HG02642 (cell line): ENCODE results near the gene CKLF.

Experiments used
- ATAC-seq: cut with Tn5 transposase; IDR thresholded peaks from one replicate; pipeline ENCODE4 v1.9.1; 2021; ENCODE audit warnings: mild to moderate bottlenecking; ENCODE audit not compliant: unreplicated experiment, poor library complexity

CKLF gene

DNA sequence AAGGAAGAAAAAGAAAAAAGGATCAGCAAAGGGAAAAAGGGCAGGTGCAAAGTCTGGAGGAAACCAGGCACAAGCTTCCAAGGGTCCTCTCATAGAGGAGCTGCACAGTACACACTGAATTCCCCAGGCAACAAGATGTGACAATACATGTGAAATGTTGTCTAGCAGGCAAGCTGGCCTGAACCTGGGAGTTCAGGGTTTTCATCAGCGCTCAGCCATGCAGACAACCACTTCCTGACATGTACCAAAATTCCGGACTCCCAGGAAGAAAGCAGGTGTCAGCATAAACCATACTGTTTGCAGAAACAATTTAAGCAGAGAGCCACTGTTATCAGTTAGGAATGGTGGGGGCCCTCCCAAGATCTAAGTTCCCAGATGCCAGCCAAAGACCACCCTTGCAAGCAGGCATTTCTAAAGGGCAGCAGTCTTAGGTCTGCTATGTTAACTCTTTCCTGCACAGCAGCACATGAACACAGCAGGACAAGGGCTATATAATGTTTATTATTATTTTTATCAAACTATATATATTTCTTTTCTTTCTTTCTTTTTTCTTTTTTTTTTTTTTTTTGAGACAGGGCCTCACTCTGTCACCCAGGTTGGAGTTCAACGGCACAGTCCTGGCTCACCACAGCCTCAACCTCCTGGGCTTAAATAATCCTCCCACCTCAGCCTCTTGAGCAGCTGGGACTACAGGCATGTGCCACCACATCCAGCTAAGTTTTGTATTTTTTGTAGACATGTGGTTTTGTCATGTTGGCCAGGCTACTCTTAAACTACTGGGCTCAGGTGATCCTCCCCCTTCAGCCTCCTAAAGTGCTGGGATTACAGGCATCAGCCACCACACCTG, 12.5 kb upstream of the CKLF start:
- ATAC-seq, result peak; percentile 78

GRCh38 chr16:66541388-66542355, 10.7 kb upstream of the CKLF start:
- no peak for ATAC-seq

DNA sequence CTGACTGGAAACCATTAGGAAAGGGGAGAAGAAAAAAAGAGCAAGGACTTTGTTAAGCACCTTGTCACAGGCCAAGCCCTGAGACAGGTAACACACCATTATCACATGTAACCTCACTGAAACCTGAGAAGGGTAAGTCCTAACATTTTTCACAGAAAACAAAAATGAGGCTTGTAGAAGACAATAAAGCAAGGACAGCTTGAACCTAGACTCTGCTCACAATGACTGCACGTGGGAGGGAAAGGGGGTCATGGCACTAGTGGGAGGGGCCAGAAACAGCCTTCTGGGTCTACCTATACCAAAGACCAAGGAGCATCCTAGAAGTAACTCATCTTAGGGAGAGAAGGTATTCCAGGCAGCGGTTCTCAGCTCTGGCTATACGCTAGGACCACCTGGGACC, 10.0 kb upstream of the CKLF start:
- no peak for ATAC-seq

GRCh38 chr16:66543541-66543940, 8.8 kb upstream of the CKLF start:
- no peak for ATAC-seq

DNA sequence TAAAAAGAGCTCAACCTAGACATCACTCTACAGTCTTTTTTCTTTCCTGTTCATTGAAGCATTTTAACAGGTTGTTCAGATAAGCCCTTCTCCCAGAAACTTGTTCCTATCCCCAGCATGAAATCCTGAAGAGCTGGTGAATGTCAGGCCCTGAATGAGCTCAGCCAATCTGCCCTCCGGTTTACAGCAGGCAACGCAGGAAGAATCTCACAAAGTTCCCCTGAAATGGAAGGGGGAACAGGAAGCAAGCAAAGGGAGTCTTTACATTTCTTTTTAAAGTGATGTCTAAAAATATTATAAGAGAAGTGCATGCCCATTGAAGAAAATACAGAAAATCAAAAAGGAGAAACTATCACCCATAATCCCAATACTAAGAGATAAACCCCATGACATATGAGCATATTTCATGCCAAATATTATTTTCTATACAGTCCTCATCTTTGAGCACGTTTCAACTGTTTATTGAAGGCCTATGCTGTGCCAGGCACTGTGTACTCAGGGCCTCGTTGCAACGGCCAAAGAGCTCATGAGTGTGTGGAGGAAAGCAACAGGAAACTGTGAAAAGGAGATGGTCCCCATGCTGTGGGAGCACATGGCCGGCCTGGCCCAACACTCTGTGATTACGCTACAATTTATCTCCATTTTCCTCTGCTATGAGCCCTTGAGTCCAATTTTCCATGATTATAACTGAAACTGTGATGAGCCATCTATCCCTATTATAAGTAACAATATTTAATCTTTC, 8.2 kb upstream of the CKLF start:
- ATAC-seq, result no peak

- ATAC-seq, result no peak
These were observed 5.0 kb upstream of the CKLF start for GRCh38 chr16:66547101-66547989.

GRCh38 chr16:66548068-66548467, 4.3 kb upstream of the CKLF start:
- no peak for ATAC-seq

GRCh38 chr16:66548868-66549267, 3.5 kb upstream of the CKLF start:
- ATAC-seq, result no peak

GRCh38 chr16:66549284-66550131, 2.9 kb upstream of the CKLF start, which contains the start of gene TK2:
TSS of gene TK2 (minus strand) at chr16:66550122. CDS start at chr16:66550061, 61 bp downstream.
- ATAC-seq, result no peak

DNA sequence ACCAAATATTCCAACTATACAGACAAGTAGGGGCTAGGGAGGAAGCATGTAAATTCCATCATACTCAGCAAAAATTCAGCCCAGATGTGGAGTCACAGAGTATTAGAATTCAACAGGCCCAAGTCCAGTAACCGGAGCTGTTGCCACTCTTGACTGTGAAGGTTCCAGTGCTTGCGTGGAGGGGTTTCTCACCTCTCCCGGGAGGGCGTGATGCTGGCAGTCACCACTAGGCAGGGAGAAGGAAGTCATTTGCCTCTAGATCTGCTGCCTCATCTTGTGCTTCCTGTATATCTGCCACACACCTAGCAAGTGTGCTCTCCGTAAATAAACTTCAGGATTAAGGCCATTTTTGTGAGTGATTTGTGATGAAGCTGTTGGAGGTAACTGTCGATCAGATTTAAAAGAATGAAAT, 1.0 kb upstream of the CKLF start:
- no peak for ATAC-seq

GRCh38 chr16:66551788-66552285, 539 bp upstream of the CKLF start:
- ATAC-seq, result no peak

- ATAC-seq, result no peak
These were observed 847 bp downstream of the CKLF start for GRCh38 chr16:66553223-66553622.

GRCh38 chr16:66554021-66554420, 1.6 kb downstream of the CKLF start:
- ATAC-seq, result no peak

DNA sequence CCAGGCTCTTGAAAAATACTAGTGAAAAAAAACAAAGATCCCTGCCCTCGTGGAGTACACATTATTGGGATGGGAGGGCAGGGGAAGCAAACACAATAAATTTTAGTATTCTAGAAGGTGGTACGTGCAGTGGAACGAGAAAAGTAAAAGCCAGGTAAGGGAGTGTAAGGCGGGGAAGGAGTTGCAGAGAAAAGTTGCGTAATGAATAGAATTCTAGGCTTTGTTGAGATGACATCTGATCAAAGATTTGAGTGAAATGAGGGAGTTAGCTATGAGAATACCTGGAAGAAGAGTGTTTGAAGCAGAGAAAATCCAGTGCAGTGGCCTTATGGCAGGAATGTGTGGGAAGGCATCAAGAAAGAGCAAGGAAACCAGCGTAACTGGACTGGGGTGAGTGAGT, 2.1 kb downstream of the CKLF start:
- ATAC-seq, result no peak

DNA sequence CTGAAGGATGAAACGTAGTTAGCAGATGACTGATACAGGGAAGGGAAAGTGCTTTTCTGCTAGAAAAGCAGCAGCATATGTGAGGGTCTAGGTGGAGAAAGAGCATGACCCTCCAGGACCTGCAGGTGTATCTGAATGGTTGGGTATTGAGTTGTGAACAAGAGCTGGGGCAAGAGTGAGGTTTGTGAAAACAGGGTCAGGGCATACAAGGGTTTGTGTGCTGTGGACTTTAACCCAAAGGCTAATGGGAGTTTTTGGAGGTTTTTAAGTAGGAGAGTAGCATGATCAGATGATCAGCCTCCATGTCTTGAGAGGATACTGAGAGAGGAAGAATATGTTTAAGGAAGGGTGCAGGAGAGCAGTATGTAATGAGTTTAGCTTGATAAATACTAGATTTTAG, 7.7 kb downstream of the CKLF start:
- no peak for ATAC-seq

DNA sequence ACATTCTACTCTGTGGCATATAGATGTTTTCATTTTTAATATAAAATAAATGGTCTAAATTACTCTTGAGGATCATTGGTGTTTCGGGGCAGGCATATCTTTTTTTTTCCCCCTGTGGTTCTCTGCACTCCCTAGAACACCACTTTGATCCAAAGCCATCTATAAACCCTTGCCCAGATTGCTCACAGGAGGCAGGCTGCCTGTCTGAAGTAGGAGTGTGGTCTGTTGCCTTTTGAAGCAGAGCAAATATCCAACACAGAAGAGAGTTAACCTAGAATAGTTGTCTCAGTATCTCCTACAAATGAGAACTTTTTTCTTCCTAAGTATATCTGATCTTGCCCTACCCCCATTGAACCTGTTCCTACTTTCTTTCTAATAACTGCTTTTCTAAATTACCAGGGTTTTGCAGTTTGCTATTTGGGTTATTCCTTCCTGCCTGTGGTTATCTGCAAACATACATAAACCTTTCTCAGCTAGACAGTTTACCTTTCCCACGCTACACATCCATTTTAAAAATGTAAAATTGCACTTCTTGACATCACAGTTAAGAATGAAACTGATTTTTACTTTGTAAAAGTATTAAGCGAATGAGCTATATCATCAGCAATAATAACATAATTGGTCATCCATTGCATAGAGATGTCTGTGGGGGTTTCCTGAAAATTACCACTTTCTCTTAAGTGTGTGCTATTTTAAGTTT, 9.2 kb downstream of the CKLF start:
- ATAC-seq, result no peak

- no peak for ATAC-seq
These were observed 10.0 kb downstream of the CKLF start for GRCh38 chr16:66562409-66562808.

DNA sequence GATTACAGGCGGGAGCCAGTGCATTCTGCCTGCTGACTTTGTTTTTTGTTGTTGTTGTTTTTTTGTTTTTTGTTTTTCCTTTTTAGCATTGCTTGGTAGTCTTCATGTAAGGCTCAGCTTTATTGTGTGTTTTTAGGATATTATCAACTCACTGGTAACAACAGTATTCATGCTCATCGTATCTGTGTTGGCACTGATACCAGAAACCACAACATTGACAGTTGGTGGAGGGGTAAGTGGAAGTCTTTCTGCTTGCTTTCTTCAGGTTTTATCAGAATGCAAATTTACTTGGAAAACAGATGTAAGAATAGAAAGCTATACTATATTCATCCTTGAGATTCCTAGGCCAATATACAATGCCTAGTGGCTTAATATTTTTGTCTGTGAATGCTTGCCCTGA, 10.6 kb downstream of the CKLF start:
- no peak for ATAC-seq
